Measurements from ENCODE around the gene PAPOLG. TPM values are rescaled to one million over a fixed set of nuclear protein-coding genes. Genes with fewer than 3 reads are reported as not detected.

PAPOLG gene
- total and polyA plus RNA-seq, 9 of the 15 experiments (the other 6 are each of a cell fraction or from before 2014, with no cell fraction given): 3.9 to 16.3 (median 10.0) TPM

DNA sequence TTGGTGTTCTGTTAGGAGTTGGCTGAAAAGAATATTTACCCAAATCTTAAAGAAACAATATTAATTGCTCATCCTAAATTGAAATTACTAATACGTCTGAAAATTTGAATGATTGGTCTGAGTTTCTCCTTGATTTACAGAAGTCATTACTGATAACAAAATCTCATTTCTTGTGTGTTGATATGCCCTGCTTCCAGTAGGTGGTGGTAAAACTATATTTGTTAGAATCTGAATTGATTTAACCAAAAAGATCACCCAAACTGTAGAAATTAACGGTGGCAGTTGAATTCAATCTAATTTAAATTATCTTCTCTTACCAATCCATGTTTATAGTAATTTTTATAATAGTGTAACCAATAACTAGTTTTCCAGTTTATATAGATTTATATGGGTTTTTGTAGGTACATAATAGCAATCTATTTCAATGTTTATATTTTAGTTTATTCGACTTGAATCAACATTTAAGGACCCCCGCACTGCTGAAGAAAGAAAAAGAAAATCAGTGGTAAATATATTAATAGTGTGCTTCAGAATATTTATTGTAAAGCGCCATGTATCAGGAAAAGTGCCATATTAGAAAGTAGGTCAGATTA is 38.3 kb downstream of the PAPOLG start (continued):
- no peak for TF ChIP-seq HMGXB4 (CRISPR knock-in tag; IDR thresholded peaks at IDR 0.05)
- no peak for TF ChIP-seq HDGF (IDR thresholded peaks at IDR 0.05)
- no peak for TF ChIP-seq CBX5 (IDR thresholded peaks at IDR 0.05; ENCODE audit: borderline replicate concordance, low read depth)
- TF ChIP-seq VEZF1 (CRISPR knock-in tag; IDR thresholded peaks at IDR 0.05): no peak
- TF ChIP-seq HNRNPUL1 (IDR thresholded peaks at IDR 0.05; ENCODE audit: low read length): no peak
- TF ChIP-seq GATAD2B (IDR thresholded peaks at IDR 0.05; ENCODE audit: borderline replicate concordance): no peak
- TF ChIP-seq, protein P1, sequence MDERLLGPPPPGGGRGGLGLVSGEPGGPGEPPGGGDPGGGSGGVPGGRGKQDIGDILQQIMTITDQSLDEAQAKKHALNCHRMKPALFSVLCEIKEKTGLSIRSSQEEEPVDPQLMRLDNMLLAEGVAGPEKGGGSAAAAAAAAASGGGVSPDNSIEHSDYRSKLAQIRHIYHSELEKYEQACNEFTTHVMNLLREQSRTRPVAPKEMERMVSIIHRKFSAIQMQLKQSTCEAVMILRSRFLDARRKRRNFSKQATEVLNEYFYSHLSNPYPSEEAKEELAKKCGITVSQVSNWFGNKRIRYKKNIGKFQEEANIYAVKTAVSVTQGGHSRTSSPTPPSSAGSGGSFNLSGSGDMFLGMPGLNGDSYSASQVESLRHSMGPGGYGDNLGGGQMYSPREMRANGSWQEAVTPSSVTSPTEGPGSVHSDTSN (CRISPR knock-in tag; IDR thresholded peaks at IDR 0.05; ENCODE audit: low read depth): no peak
- TF ChIP-seq, protein P1 (tag; conservative IDR thresholded peaks at IDR 0.05; ENCODE audit: low read depth): 0 out of 2 replicates have a peak, but pooled peaks have one; percentile 17
- TF ChIP-seq HNRNPLL (IDR thresholded peaks at IDR 0.05; ENCODE audit: low read depth, low read length, poor library complexity, severe bottlenecking): no peak
- TF ChIP-seq, protein P2, sequence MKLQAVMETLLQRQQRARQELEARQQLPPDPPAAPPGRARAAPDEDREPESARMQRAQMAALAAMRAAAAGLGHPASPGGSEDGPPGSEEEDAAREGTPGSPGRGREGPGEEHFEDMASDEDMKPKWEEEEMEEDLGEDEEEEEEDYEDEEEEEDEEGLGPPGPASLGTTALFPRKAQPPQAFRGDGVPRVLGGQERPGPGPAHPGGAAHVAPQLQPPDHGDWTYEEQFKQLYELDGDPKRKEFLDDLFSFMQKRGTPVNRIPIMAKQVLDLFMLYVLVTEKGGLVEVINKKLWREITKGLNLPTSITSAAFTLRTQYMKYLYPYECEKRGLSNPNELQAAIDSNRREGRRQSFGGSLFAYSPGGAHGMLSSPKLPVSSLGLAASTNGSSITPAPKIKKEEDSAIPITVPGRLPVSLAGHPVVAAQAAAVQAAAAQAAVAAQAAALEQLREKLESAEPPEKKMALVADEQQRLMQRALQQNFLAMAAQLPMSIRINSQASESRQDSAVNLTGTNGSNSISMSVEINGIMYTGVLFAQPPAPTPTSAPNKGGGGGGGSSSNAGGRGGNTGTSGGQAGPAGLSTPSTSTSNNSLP (IDR thresholded peaks at IDR 0.05; ENCODE audit: borderline replicate concordance, low read depth, low read length): peak; percentile 28; the same call in 1 of the 2 replicates
- no peak for TF ChIP-seq CEBPG (CRISPR knock-in tag; IDR thresholded peaks at IDR 0.05)
- TF ChIP-seq CEBPG (tag; conservative IDR thresholded peaks at IDR 0.05 in 1 of 2, IDR thresholded peaks at IDR 0.05 in 1 of 2): no peak
- TF ChIP-seq, protein P3, sequence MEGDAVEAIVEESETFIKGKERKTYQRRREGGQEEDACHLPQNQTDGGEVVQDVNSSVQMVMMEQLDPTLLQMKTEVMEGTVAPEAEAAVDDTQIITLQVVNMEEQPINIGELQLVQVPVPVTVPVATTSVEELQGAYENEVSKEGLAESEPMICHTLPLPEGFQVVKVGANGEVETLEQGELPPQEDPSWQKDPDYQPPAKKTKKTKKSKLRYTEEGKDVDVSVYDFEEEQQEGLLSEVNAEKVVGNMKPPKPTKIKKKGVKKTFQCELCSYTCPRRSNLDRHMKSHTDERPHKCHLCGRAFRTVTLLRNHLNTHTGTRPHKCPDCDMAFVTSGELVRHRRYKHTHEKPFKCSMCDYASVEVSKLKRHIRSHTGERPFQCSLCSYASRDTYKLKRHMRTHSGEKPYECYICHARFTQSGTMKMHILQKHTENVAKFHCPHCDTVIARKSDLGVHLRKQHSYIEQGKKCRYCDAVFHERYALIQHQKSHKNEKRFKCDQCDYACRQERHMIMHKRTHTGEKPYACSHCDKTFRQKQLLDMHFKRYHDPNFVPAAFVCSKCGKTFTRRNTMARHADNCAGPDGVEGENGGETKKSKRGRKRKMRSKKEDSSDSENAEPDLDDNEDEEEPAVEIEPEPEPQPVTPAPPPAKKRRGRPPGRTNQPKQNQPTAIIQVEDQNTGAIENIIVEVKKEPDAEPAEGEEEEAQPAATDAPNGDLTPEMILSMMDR (IDR thresholded peaks at IDR 0.05 in 2 of 3, conservative IDR thresholded peaks at IDR 0.05 in 1 of 3; ENCODE audit: insufficient read depth in 2 of 3, low read depth in 1 of 3, low read length in 3 of 3): peak; percentile 23 to 67 (median 28); a peak in 4 of 6 replicates
- no peak for TF ChIP-seq ILK (tag; IDR thresholded peaks at IDR 0.05; ENCODE audit: borderline replicate concordance, low read depth)
- TF ChIP-seq COPS2 (conservative IDR thresholded peaks at IDR 0.05): no peak
